ENCODE measurements around the gene B3GAT1.
"Not testable (repeated sequence)": the region's sequence is repeated elsewhere in the genome, so short reads cannot be mapped to it uniquely, and the experiment has no call there.

The B3GAT1 gene, protein sequence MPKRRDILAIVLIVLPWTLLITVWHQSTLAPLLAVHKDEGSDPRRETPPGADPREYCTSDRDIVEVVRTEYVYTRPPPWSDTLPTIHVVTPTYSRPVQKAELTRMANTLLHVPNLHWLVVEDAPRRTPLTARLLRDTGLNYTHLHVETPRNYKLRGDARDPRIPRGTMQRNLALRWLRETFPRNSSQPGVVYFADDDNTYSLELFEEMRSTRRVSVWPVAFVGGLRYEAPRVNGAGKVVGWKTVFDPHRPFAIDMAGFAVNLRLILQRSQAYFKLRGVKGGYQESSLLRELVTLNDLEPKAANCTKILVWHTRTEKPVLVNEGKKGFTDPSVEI

GRCh38 chr11:134412203-134413042 lies at the start of gene B3GAT1:
B3GAT1 (minus strand) TSS chr11:134412242; CDS start chr11:134387659, 24,583 bp downstream.
- DNase-seq: no peak

DNA sequence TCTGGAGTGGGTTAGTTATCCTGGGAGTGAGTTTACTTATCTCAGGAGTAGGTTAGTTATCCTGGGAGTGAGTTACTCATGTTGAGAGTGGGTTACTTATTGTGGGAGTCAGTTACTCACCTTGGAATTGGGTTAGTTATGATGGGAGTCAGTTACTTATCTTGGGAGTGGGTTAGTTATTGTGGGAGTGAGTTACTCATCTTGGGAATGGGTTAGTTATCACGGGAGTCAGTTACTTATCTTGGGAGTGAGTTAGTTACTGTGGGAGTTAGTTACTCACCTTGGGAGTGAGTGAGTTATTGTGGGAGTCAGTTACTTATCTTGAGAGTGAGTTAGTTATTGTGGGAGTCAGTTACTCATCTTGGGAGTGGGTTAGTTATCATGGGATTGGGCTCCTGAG lies 49.6 kb upstream of the B3GAT1 start:
- DNase-seq: no peak

DNA sequence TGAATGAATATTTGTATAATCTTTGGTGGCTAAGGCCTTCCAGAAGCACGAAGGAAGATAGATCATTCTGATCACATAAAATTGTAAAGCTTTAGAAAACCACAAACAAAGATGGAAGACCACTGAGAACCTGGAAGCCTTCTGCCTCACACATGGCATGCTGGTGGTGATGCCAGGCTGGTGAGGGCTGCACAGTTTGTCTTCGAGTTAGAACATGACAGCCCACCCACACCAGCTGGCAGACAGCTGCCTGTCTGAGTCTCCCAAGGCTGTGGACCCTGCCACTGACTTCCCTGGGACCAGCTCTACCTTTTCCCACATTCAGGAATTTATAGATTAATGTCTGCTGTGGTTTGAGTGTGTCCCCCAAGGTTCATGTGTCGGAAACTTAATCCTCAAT lies 48.8 kb upstream of the B3GAT1 start:
- DNase-seq: no peak

- DNase-seq: no peak
Measured at GRCh38 chr11:134460062-134460561, 48.1 kb upstream of the B3GAT1 start.

- no peak for DNase-seq
Measured at GRCh38 chr11:134459246-134460061, 47.4 kb upstream of the B3GAT1 start.

DNA sequence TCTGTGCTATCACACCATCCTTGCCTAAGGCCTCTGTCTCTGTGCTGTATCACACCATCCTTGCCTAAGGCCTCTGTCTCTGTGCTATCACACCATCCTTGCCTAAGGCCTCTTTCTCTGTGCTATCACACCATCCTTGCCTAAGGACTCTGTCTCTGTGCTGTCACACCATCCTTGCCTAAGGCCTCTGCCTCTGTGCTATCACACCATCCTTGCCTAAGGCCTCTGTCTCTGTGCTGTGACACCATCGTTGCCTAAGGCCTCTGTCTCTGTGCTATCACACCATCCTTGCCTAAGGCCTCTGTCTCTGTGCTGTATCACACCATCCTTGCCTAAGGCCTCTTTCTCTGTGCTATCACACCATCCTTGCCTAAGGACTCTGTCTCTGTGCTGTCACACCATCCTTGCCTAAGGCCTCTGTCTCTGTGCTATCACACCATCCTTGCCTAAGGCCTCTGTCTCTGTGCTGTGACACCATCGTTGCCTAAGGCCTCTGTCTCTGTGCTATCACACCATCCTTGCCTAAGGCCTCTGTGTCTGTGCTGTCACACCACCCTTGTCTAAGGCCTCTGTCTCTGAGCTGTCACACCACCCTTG lies 45.5 kb upstream of the B3GAT1 start:
- DNase-seq: not testable (repeated sequence)

- DNase-seq: no peak
Measured at GRCh38 chr11:134455516-134455915, 43.5 kb upstream of the B3GAT1 start.

DNA sequence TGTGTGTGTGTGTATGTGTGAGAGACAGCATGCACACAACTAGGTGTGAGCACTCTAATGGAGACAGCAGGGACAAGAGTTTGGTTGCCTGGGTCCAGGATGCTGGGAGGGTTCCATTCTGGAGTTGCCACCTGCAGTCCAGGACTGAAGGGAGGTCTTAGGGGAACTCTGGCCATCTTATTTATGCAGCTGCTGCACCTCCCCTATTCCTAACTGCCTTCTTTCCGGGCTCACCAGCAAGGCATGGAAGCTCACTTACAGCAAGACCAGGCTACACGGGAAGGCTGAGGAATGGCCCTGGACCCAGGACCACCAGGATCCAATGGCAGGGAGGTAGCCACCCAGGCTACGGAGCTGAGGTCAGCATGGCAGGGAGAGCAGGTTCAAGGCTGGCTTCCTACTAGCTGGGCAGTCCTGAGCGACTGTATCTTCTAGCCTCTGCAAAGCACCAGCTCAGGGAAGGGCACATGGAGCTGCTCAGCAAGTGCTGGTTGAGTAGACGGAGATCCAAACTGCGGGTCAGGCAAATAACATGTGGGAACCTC lies 42.2 kb upstream of the B3GAT1 start:
- no peak for DNase-seq

DNA sequence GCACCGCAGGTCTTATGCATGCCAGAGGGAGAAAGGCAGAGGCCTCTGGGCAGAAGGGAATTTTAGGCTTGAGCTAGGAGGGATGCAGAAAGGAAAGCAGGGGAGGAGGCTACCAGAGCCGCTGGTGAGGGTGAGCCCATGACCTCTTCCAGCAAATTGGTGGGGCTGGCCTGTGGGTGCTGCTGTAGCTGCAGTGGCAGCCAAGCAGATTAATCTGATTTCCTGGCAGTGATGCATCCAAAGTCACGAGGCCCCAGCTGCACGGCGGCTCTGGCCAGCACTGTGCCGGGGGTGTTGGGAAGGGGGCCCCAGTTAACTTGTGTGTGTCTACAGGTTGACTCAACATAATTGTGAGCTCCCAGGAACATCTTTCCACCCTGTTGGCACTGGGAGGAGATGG lies 41.4 kb upstream of the B3GAT1 start:
- DNase-seq: no peak

DNA sequence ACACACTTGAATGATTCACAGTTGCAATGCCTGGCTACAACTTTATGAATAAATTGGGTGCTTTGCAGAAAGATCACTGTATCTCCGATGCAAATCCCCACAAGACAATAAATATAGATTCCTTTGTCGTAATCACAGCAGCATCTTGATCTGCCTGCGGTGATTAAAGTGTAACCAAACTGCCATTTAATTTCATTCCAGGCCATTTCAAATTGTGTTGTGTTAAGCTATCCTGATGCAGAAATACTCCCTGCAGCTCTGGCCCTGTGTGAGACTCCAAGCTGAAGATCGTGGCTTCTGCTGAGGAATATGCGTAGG lies 40.8 kb upstream of the B3GAT1 start:
- no peak for DNase-seq

DNA sequence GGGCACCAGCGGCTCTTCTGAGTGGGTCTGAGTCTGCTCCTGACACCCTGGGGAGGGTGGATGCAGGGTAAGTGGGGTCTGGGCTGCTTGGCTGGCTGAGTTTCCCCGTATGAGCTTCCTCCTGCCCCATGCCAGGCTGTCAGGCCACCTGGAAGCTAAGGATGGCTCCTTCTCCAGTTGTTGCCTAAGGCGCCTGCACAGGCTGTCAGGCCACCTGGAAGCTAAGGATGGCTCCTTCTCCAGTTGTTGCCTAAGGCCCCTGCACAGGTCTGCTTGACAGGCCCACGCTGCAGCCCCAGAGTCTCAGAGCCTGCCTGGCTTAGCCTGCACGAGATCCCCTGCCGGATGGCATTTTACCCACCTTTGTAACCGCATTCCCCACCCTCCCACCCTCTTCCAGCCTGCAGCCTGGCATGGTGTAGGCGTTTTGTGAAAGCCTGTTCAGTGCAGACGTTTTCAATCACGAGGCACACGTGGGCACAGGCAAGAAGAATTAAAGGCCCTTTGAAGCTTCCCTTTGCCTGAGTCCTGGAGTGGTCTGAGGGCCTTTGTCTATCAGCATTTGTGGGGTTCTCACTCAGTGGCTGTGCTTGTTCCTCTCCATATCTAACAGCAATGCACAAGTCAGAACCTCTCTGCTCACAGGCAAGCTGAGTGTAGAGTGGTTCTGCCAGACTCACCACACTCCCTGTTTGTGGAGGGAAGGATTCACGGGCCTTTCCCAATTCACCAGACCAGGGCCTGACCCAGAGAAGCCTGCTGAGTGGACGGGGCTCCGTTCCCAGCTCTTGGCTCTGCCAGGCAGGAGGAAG lies 40.2 kb upstream of the B3GAT1 start:
- no peak for DNase-seq

- DNase-seq: no peak
Measured at GRCh38 chr11:134450186-134450585, 38.1 kb upstream of the B3GAT1 start.

GRCh38 chr11:134449713-134450112 lies 37.7 kb upstream of the B3GAT1 start:
- no peak for DNase-seq

GRCh38 chr11:134449051-134449450 lies 37.0 kb upstream of the B3GAT1 start:
- no peak for DNase-seq

- DNase-seq: no peak
Measured at GRCh38 chr11:134447696-134448095, 35.7 kb upstream of the B3GAT1 start.

- DNase-seq: no peak
Measured at GRCh38 chr11:134445601-134446325, 33.7 kb upstream of the B3GAT1 start.

GRCh38 chr11:134444160-134445108 lies 32.4 kb upstream of the B3GAT1 start:
- not testable (repeated sequence) for DNase-seq

DNA sequence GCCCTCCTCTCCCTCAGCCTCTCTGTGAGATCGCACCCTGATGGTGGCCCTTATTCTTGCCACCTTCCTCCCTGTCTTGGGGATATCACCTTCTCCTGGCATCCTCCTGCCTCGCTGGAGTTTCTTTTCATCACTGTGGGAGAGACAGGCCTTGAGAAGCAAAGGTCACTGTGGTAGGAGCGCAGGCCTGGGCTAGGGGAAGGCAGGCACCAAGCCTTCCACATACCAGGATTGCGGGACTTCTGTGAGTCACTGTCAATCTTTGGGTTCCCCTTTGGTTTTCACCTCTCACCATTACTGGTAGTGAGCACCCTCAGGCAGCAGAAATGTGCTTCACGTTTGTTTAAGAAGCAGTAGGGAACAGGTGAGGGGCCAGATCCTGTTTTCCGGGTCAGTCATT lies 31.2 kb upstream of the B3GAT1 start:
- DNase-seq: no peak

- DNase-seq: no peak
Measured at GRCh38 chr11:134442246-134442645, 30.2 kb upstream of the B3GAT1 start.

DNA sequence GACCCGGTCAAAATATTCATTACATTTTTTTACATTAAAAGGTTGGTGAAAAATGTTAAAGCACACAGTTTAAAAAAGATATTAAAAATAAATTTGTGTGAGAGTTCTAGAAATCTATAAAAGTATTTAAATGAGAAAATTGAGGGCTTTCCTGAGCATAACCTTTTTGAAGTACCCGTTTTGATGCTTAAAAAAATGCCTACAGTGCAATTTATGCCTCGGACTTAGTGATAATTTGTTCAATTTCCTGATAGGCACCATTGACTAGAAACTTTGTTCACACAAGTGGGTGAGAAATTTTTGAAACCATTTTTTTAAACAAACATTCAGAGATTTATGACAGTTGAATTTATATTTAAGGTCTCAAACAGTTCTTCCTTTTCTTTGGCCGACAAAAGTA lies 29.7 kb upstream of the B3GAT1 start:
- DNase-seq: no peak

All from NCI-H446 treated with DMSO at 0.1 percent for 48 hours (cell line).